Measurements from ENCODE around the gene VPS13A.

GRCh38 chr9:77454663-77455062 is 277.3 kb downstream of the VPS13A start:
- no peak for TF ChIP-seq GATA3 (IDR thresholded peaks at IDR 0.05; ENCODE audit: low read depth, low read length)
- TF ChIP-seq GATA2 (IDR thresholded peaks at IDR 0.05; ENCODE audit: low read depth, low read length) = no peak
